HG02981 (cell line): Measurements from ENCODE around the gene CHCHD1.
"Not testable (repeated sequence)": the region's sequence is repeated elsewhere in the genome, so short reads cannot be mapped to it uniquely, and the experiment has no call there.

Source experiments
- ATAC-seq: cut with Tn5 transposase; IDR thresholded peaks from one replicate; pipeline ENCODE4 v1.9.1; 2021; ENCODE audit warnings: mild to moderate bottlenecking, moderate library complexity; ENCODE audit not compliant: unreplicated experiment

Gene CHCHD1

GRCh38 chr10:73768881-73769280, 13.0 kb upstream of the CHCHD1 start:
- no peak for ATAC-seq

- no peak for ATAC-seq
Measured at GRCh38 chr10:73769396-73769795, 12.5 kb upstream of the CHCHD1 start.

GRCh38 chr10:73771722-73772280, 10.0 kb upstream of the CHCHD1 start:
- ATAC-seq, result no peak

GRCh38 chr10:73772281-73773151, 9.3 kb upstream of the CHCHD1 start:
- peak; percentile 62 for ATAC-seq

- ATAC-seq, result no peak
Measured at GRCh38 chr10:73773152-73773879, 8.5 kb upstream of the CHCHD1 start.

GRCh38 chr10:73774637-73775036, 7.2 kb upstream of the CHCHD1 start:
- ATAC-seq, result no peak

GRCh38 chr10:73779018-73779417, 2.8 kb upstream of the CHCHD1 start:
- no peak for ATAC-seq

GRCh38 chr10:73779539-73780197, 2.2 kb upstream of the CHCHD1 start:
- no peak for ATAC-seq

- ATAC-seq, result no peak
Measured at GRCh38 chr10:73780301-73780700, 1.5 kb upstream of the CHCHD1 start.

- no peak for ATAC-seq
Measured at GRCh38 chr10:73780966-73781365, 882 bp upstream of the CHCHD1 start.

GRCh38 chr10:73781548-73781878, 335 bp upstream of the CHCHD1 start:
- no peak for ATAC-seq

- no peak for ATAC-seq
Measured at GRCh38 chr10:73782749-73783085, 869 bp downstream of the CHCHD1 start.

GRCh38 chr10:73785211-73785720, 3.4 kb downstream of the CHCHD1 start, which contains the start of gene ZSWIM8:
ZSWIM8 (plus strand) TSS chr10:73785606; CDS start chr10:73785879, 273 bp downstream.
- ATAC-seq, result peak; percentile 79

- ATAC-seq, result no peak
Measured at GRCh38 chr10:73785721-73786511, 4.1 kb downstream of the CHCHD1 start.

- no peak for ATAC-seq
Measured at GRCh38 chr10:73786512-73786885, 4.7 kb downstream of the CHCHD1 start.

GRCh38 chr10:73787031-73787800, 5.4 kb downstream of the CHCHD1 start:
- ATAC-seq, result not testable (repeated sequence)

- no peak for ATAC-seq
Measured at GRCh38 chr10:73788864-73789658, 7.2 kb downstream of the CHCHD1 start.

- ATAC-seq, result no peak
Measured at GRCh38 chr10:73789659-73790055, 7.8 kb downstream of the CHCHD1 start.
